HG03039 (cell line): Measurements from ENCODE around the gene ETS1.

Experiments used
- ATAC-seq: cut with Tn5 transposase; IDR thresholded peaks from one replicate; pipeline ENCODE4 v1.9.1; 2021; ENCODE audit warnings: mild to moderate bottlenecking, moderate library complexity; ENCODE audit not compliant: unreplicated experiment

Gene ETS1

DNA sequence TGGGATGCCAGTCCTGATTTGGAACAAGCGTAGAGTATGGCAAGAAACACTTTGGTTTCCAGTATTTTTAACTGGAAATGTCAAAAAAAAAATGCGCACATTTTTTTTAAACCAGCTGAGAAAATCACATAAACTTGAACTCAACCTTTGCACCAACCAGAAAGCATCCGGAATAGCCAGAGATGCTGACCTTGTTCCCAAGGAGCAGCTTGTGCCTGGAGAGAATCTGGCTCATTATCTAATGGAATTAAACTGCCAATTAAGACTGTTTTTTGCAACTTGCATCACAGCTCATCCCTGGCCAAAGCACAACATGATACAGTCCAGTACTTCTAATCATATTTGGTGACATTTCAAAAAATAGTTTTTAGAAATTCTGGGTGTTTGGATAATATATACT, 8.4 kb upstream of the ETS1 start:
- no peak for ATAC-seq

- ATAC-seq: no peak
These were observed 7.9 kb upstream of the ETS1 start for GRCh38 chr11:128595221-128595620.

GRCh38 chr11:128594226-128594625, 6.9 kb upstream of the ETS1 start:
- no peak for ATAC-seq

- no peak for ATAC-seq
These were observed 5.9 kb upstream of the ETS1 start for GRCh38 chr11:128593281-128593680.

GRCh38 chr11:128592454-128592853, 5.1 kb upstream of the ETS1 start:
- ATAC-seq: no peak

DNA sequence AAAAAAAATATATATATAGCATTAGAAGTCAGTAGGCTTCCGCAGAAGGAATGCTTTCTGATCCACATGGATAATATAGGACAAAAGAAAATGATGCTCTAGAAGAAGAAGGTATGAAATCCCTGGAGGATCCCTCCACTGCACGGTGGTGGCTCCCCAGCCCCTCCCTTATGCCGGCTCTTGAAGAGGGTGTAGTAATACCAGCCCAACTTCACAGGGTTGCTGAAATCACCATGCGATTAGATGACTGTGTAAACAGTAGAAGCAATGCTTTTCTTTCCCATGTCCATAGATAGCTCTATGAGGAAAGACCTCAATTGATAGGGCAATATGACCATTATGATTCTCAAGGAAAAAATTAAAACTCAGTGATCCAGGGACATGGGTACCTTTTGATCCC, 3.2 kb upstream of the ETS1 start:
- ATAC-seq: no peak

DNA sequence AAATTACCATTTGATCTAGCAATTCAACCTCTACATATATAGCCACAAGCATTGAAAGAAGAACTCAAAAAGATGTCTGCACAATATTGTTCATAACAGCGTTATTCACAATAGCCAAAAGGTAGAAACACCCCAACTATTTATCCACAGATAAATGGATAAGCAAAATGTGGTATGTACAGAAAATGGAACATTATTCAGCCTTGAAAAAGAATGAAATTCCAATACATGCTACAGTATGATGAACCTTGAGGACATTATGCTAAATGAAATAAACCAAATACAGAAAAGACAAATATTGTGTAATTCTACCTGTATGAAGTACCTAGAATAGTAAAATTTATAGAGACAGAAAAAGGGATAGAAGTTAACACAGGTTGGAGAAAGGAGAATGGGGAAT, 2.6 kb upstream of the ETS1 start:
- ATAC-seq: no peak

DNA sequence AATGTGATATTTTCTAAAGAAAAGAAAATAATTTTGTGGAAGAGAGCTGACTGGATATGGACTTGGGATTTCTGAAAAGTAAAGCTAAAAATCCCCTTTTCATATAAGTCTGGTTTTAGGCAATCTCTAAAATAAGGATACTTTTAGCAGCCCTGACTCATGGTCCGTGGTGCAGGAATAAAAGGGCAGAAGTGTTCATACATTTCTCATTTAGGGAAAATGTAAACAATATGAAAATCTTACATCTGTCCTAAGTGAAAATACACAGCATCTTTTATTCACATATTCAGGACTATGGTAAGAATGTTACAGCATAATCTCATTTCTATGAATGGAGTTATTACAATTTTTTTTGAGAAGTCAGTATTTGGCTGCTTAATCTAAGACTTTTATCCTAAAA, 735 bp upstream of the ETS1 start:
- no peak for ATAC-seq

- ATAC-seq: no peak
These were observed 669 bp downstream of the ETS1 start for GRCh38 chr11:128586689-128587088.

DNA sequence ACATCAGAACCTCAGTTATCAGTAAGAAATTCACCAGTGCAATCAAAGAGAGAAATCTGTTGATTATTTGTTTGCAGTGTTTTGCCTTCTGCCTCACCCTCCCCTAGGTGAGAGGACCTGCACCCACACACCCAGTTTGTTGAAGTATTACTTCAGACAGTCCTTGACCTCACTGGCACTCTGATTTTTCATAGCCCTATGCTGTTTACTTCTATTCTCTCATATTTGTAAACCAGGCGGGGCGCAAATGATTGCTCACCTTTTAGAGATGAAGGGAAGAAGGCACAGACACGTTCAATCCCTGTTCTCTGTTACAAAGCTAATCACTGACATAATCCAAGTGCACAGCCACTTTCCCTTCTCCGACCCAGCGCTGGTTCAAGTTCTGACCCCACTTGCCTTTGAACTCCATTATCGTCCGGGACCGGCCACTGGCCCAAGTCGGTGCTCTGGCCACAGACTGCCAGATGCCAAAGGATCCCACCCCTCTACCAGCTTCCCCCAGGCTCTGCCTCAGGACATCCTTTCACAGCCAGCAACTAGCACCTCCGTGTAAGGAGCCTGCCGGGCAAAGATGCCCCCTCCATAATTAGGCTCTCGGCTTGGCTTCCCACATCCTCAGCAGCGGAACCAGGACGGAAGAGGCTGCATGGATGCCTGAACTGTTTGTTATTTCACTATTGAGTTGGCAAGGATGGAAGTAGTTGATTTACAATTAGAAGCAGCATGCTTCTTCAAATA, 1.7 kb downstream of the ETS1 start:
- ATAC-seq: no peak

DNA sequence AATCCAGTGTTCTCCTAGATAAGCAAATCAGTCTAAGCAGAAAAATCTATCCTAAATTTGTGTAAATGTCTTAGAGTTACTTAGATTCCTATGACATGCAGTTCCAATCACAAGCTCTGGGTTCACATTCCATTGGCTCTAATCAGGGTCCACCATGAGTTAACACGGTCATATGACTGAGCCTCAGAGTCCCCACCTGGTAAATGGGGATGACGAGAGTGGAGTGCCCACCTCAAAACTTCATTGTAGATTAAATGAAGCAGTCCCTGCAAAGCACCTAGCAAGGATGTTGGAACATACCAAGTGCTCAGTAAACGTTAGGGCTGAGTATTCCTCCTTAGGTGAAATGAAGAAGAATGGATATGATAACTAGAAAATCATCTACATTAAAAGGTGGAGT, 3.1 kb downstream of the ETS1 start:
- no peak for ATAC-seq

GRCh38 chr11:128582496-128583366, 4.6 kb downstream of the ETS1 start:
- no peak for ATAC-seq

DNA sequence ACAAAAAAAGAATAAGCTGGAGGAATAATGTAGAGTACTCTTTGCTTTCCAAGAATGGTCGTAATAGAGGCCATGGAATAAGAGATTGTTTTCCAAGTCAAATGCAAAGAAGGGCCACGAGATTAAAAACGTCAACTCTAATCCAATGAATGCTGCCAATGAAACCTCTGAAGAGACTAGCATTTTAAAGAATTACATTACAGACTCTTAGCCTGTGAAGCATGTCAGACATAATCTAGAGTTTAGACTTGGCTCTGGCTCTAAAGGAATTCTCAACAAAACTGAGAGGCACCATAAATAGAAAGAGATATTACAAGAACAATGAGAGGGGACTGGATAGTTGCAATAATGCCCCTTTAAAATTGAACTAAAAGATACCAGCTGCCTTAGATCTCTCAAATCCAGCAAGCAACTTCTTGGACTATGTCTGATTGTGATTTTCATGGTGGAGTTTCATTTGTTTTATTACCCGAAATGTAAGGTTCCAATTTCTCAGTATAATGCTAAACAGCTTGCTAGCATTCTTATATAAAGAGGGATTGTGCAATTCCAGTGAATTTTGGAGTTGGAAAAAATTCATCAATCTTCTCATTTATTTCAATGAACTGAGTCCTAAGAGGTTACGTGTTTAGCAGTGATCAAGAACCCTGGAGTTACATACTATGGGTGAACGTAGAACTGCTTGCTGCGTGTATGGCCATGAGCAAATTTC, 5.6 kb downstream of the ETS1 start:
- ATAC-seq: no peak

- ATAC-seq: no peak
These were observed 6.7 kb downstream of the ETS1 start for GRCh38 chr11:128580612-128581011.

DNA sequence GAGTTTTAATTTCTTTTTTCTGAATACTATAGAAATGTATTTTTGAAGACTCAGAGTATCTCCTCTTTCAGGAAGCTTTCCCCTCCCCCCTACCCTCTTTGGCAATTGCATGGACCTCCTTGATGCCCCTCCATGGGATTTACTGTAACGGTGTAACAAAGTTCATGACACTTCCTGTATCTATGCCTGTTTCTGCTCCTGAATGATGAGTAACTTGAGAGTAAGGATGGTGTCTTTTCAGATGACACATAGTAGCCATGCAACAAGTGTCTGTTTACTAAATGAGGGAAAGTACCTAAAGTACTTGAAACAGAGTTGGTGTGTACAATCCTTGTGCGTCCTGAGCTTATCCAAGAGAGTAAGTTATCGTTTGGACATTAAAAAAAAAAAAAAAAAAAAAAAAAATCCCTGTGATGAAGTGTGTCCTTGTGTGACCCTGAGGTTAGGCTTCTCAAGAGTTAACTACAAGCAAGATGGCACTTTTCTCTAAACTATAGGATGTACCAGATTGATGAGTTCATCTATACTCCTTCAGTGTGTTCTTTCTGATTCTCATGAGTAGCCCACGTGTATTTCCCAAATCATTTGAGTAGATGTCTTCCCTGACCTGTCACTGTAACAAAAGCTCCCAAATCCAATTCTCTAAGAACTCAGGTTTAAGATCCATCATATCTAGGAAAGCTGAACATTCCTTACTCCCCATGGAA, 7.4 kb downstream of the ETS1 start:
- peak; percentile 74 for ATAC-seq

DNA sequence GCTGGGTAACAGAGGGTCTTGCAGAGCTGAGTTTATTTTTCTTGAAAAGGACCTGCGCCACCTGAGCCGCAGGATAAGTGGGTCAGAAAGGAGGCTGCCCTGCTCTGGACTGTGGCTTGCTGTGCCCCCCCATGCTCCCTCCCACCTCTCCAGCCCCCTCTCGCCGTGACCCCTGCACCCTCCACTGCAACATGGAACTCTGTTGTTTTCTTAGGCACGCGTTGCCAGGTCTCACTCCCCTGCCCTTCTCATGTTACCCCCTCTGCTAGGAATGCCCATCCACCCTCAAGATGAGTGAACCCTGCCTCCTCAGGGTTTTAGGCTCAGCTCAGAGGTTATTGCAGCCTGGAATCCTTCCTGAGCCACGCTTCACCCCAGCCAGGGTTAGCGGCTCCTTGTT, 10.8 kb downstream of the ETS1 start:
- no peak for ATAC-seq

DNA sequence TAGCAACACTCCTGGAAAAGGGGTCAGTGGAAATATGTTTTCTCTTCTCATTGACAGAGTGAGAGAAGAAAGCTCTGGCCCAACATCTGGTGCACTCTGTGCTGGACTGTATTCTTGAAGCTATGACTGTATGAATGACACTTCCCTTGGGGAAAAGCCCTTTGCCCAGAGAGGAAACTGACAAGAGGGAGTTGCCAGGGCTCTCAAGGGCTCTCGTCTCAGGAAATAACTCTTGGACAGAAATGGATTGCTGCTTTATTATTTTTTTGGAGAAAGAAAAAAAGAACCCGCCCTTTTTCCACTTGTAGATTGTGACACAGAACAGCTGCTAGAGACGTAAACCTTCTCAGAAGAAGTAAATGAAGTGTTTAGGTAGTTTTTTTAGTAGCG, 11.4 kb downstream of the ETS1 start:
- ATAC-seq: no peak

DNA sequence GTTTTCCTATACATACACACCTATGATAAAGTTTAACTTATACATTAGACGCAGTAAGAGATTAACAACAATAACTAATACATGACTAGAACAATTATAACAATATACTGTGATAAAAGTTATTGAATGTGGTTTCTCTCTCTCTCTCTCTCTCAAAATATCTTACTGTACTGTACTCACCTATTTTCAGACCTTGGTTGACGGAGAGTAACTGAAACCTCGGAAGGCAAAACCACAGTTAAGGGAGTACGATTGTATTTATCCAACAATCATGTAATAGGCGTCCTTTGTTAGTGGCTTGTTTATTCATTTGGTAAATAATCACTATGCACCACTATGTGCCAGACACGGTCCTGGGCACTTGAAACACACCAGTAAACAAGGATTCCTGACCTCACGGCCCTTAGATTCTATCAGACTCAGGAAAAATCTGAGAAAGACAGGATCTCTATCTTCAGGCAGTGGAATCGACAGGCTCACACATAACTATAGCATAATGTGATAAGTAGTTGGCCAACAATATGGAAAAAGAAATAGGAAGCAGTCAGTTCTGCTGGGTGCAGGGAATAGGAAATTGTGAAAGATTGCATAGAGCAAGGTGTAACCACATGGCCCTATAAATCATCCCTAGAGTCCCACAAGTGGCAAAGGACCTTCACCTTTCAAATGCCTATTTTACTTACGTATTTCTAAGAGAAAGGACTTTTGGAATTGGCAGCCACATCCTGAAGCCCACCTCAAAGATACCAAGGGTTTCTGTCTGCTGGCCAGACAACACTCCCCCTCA, 12.0 kb downstream of the ETS1 start:
- ATAC-seq: no peak

DNA sequence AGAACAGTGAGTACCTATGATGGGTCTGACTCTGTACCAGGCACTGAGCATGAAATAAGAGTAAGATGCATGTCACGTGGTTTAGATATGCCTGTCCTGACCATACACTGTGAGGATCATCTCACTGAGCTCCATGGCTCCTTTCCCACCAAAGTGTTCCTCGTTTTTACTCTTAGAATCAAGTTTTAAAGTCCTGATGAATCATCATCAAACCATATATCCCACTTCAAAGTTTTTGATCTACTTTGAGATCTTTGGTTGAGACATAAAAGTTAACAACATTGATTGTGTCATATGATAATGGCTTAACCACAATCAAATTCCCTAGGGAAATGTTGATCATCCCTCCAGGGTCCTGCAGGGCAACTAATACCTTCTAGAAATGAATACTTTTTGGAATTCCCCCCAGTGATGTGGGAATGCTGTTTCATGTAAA, 12.8 kb downstream of the ETS1 start:
- ATAC-seq: no peak

GRCh38 chr11:128573638-128574037, 13.7 kb downstream of the ETS1 start:
- ATAC-seq: no peak
